Endothelial cell of umbilical vein (primary cell): Measurements from ENCODE around the gene AASDH.

Experiments used
- EZH2 ChIP-seq: IDR thresholded peaks from 2 replicates; pipeline ENCODE4 v1.6.1; 2012; ENCODE audit warnings: borderline replicate concordance, low read depth, mild to moderate bottlenecking, moderate library complexity, low read length, inconsistent platforms; ENCODE audit not compliant: severe bottlenecking
- JUN ChIP-seq: IDR thresholded peaks from 2 replicates; pipeline ENCODE4 v1.6.1; 2011; ENCODE audit warnings: borderline replicate concordance, low read depth; ENCODE audit not compliant: insufficient read length, insufficient read depth
- POLR2A ChIP-seq: IDR thresholded peaks from 2 replicates; pipeline ENCODE4 v1.6.1; 2012; ENCODE audit warnings: low read depth, mild to moderate bottlenecking, control low read depth, low read length
- POLR2AphosphoS5 ChIP-seq: IDR thresholded peaks from 2 replicates; pipeline ENCODE4 v1.6.1; 2012; ENCODE audit warnings: low read depth, mild to moderate bottlenecking, control low read depth, low read length, moderate library complexity; ENCODE audit not compliant: insufficient read depth
- TF ChIP-seq, protein P1 (sequence below), 2 donors: IDR thresholded peaks; 1 replicate in 1 of 2; 2 replicates in 1 of 2; pipeline ENCODE4 v1.5.1; 2011; ENCODE audit warnings: low read length in 2 of 2, mild to moderate bottlenecking in 2 of 2, moderate library complexity in 2 of 2, control low read depth in 1 of 2, inconsistent platforms in 1 of 2, low read depth in 1 of 2; ENCODE audit not compliant: insufficient read depth in 1 of 2; ENCODE audit errors: extremely low read depth in 1 of 2

DNA sequence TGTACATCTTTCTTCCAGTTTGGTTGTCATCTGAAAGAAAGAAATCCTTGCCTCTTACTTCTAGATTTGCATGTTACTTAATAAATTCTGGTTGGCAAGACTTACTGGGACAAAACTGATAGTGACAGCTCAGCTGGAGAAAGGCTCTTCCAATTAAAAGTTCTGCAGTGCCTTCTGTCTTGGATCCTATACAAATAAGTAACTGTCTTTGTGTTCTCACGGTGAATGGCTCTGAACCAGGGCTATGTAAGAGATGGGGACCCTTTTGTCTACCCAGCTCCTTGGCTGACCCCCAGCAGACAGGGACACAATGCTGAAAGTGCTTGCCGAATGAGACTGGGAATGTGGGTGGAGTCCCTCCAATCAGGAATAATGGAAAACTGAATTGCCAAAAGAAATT lies 89.5 kb downstream of the AASDH start:
- TF ChIP-seq POLR2AphosphoS5 (no peak), POLR2A (no peak), JUN (no peak), EZH2 (no peak)
- TF ChIP-seq, protein P1, sequence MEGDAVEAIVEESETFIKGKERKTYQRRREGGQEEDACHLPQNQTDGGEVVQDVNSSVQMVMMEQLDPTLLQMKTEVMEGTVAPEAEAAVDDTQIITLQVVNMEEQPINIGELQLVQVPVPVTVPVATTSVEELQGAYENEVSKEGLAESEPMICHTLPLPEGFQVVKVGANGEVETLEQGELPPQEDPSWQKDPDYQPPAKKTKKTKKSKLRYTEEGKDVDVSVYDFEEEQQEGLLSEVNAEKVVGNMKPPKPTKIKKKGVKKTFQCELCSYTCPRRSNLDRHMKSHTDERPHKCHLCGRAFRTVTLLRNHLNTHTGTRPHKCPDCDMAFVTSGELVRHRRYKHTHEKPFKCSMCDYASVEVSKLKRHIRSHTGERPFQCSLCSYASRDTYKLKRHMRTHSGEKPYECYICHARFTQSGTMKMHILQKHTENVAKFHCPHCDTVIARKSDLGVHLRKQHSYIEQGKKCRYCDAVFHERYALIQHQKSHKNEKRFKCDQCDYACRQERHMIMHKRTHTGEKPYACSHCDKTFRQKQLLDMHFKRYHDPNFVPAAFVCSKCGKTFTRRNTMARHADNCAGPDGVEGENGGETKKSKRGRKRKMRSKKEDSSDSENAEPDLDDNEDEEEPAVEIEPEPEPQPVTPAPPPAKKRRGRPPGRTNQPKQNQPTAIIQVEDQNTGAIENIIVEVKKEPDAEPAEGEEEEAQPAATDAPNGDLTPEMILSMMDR (IDR thresholded peaks at IDR 0.05; ENCODE audit: extremely low read depth in 1 of 2, insufficient read depth in 1 of 2, low read depth in 1 of 2, low read length in 2 of 2) = no peak
